H1 (cell line): ENCODE data around the gene CHN2. TPM values are rescaled to one million over a fixed set of nuclear protein-coding genes. Genes with fewer than 3 reads are reported as not detected.

Experiments
- CTCF ChIA-PET: fragments of 300-600 bp; sonication (Branson Sonifier 250); formaldehyde crosslinking; loops from one replicate; lab custom pipeline; 2021; ENCODE audit not compliant: partially characterized antibody; lab: Charles Lee
- POLR2A ChIA-PET: fragments of 300-600 bp; sonication (Branson Sonifier 250); formaldehyde crosslinking; loops from one replicate; lab custom pipeline; 2021; ENCODE audit warnings: inconsistent platforms; ENCODE audit not compliant: partially characterized antibody; lab: Charles Lee
- DNase-seq, 2 experiments: peaks; one replicate each; pipeline versions ENCODE4 v3.0.0 to v3.0.0-alpha.2; 2010 to 2022; ENCODE audit warnings: low spot score in 2 of 2, low read depth in 1 of 2, mixed read lengths in 1 of 2
- FAIRE-seq: peaks from 2 replicates; lab custom pipeline; 2011; peaks lifted over from hg19 to GRCh38; lab: Jason Lieb, UNC
- H2AFZ ChIP-seq: 2 replicates; pipeline ENCODE4 v1.8.1; 2012; ENCODE audit warnings: low read length, inconsistent platforms
- H2AK5ac ChIP-seq: 2 replicates; pipeline ENCODE4 v1.6.1; 2013; ENCODE audit warnings: low read depth, low read length
- H2BK120ac ChIP-seq: replicated peaks from 2 replicates; pipeline ENCODE3; 2013; ENCODE audit warnings: low read depth, low read length, inconsistent platforms
- H2BK12ac ChIP-seq: 2 replicates; pipeline ENCODE4 v1.6.1; 2013; ENCODE audit warnings: low read depth, low read length
- H2BK15ac ChIP-seq: 2 replicates; pipeline ENCODE4 v1.6.1; 2013; ENCODE audit warnings: low read length
- H2BK20ac ChIP-seq: 2 replicates; pipeline ENCODE4 v1.6.1; 2013; ENCODE audit warnings: low read length
- H2BK5ac ChIP-seq: 2 replicates; pipeline ENCODE4 v1.6.1; 2013; ENCODE audit warnings: low read depth, low read length
- H3K14ac ChIP-seq: 2 replicates; pipeline ENCODE4 v1.6.1; 2013; ENCODE audit warnings: inconsistent platforms; ENCODE audit not compliant: insufficient read length
- H3K18ac ChIP-seq: 2 replicates; pipeline ENCODE4 v1.6.1; 2013; ENCODE audit warnings: low read length; ENCODE audit errors: extremely low read depth
- H3K23ac ChIP-seq: 2 replicates; pipeline ENCODE4 v1.6.1; 2013; ENCODE audit warnings: inconsistent platforms; ENCODE audit not compliant: insufficient read length
- H3K23me2 ChIP-seq: 2 replicates; pipeline ENCODE4 v1.6.1; 2013; ENCODE audit warnings: low read depth, low read length
- H3K27ac ChIP-seq: 2 replicates; pipeline ENCODE4 v1.6.1; 2011; ENCODE audit warnings: low read depth, low read length, inconsistent platforms
- H3K27me3 ChIP-seq, 4 experiments: replicated peaks in 1 of 4; 1 replicate in 1 of 4; 2 replicates in 3 of 4; pipeline versions ENCODE4 v1.6.1 to v1.8.1; 2011 to 2013; ENCODE audit warnings: low read length in 3 of 4, mild to moderate bottlenecking in 3 of 4, inconsistent platforms in 2 of 4, mixed read lengths in 2 of 4, moderate library complexity in 1 of 4; ENCODE audit not compliant: control insufficient read depth in 3 of 4, insufficient read depth in 3 of 4; ENCODE audit errors: extremely low read depth in 1 of 4
- H3K36me3 ChIP-seq, 4 experiments: 2 replicates each; pipeline versions ENCODE4 v1.6.1 to v1.8.1; 2011 to 2013; ENCODE audit warnings: mild to moderate bottlenecking in 4 of 4, low read length in 3 of 4, moderate library complexity in 2 of 4, control low read depth in 1 of 4, inconsistent platforms in 1 of 4; ENCODE audit not compliant: insufficient read depth in 4 of 4, control insufficient read depth in 2 of 4
- H3K4ac ChIP-seq: replicated peaks from 2 replicates; pipeline ENCODE3; 2013; ENCODE audit warnings: low read length, low read depth, mixed read lengths, inconsistent platforms; ENCODE audit not compliant: insufficient read length
- H3K4me1 ChIP-seq, 4 experiments: replicated peaks in 1 of 4; 1 replicate in 1 of 4; 2 replicates in 3 of 4; pipeline versions ENCODE4 v1.6.1 to v1.8.1; 2011 to 2013; ENCODE audit warnings: low read length in 3 of 4, inconsistent platforms in 2 of 4, mixed read lengths in 1 of 4; ENCODE audit not compliant: insufficient read depth in 4 of 4, control insufficient read depth in 3 of 4
- H3K4me2 ChIP-seq, 2 experiments: 2 replicates each; pipeline versions ENCODE4 v1.6.1 to v1.8.1; 2011 to 2013; ENCODE audit warnings: low read depth in 2 of 2, low read length in 2 of 2, control low read depth in 1 of 2, inconsistent platforms in 1 of 2, mild to moderate bottlenecking in 1 of 2; ENCODE audit not compliant: insufficient read depth in 1 of 2
- H3K4me3 ChIP-seq, 4 experiments: fragments of 200-600, 300-600 bp in 1 of 4; sonication (generic), shearing (Covaris generic), sonication (Bioruptor Twin) in 1 of 4; 2 replicates each; pipeline versions ENCODE4 v1.5.1 to v1.8.1; 2011 to 2016; ENCODE audit warnings: low read length in 4 of 4, low read depth in 3 of 4, control low read depth in 2 of 4, inconsistent platforms in 2 of 4, mild to moderate bottlenecking in 2 of 4, mixed read lengths in 1 of 4, moderate library complexity in 1 of 4; ENCODE audit not compliant: insufficient read depth in 2 of 4; ENCODE audit errors: extremely low read depth in 1 of 4
- H3K56ac ChIP-seq: replicated peaks from 2 replicates; pipeline ENCODE3; 2013; ENCODE audit warnings: low read depth, mild to moderate bottlenecking, mixed read lengths, low read length, inconsistent platforms; ENCODE audit not compliant: insufficient read length
- H3K79me1 ChIP-seq: 2 replicates; pipeline ENCODE4 v1.6.1; 2013; ENCODE audit warnings: low read depth, low read length, control low read depth
- H3K79me2 ChIP-seq, 2 experiments: 2 replicates each; pipeline versions ENCODE4 v1.6.1 to v1.8.1; 2012 to 2013; ENCODE audit warnings: low read length in 2 of 2, mild to moderate bottlenecking in 2 of 2, inconsistent platforms in 1 of 2; ENCODE audit not compliant: insufficient read depth in 2 of 2, control insufficient read depth in 1 of 2
- H3K9ac ChIP-seq, 4 experiments: replicated peaks in 1 of 4; 1 replicate in 1 of 4; 2 replicates in 3 of 4; pipeline versions ENCODE4 v1.6.1 to v1.8.1; 2011 to 2013; ENCODE audit warnings: low read depth in 3 of 4, low read length in 3 of 4, control low read depth in 2 of 4, mild to moderate bottlenecking in 2 of 4, moderate library complexity in 2 of 4, inconsistent platforms in 1 of 4; ENCODE audit errors: extremely low read depth in 1 of 4
- H3K9me3 ChIP-seq, 2 experiments: 2 replicates each; pipeline versions ENCODE4 v1.6.1 to v1.8.1; 2012 to 2013; ENCODE audit warnings: mild to moderate bottlenecking in 2 of 2, moderate library complexity in 2 of 2, control low read depth in 1 of 2, inconsistent platforms in 1 of 2, low read depth in 1 of 2, low read length in 1 of 2, mixed read lengths in 1 of 2; ENCODE audit not compliant: insufficient read depth in 2 of 2
- H4K20me1 ChIP-seq, 2 experiments: replicated peaks in 1 of 2; 2 replicates each; pipeline versions ENCODE3 to v1.8.1; 2011 to 2013; ENCODE audit warnings: inconsistent platforms in 2 of 2, low read length in 2 of 2, mild to moderate bottlenecking in 1 of 2; ENCODE audit not compliant: insufficient read depth in 2 of 2, control insufficient read depth in 1 of 2
- H4K5ac ChIP-seq: 2 replicates; pipeline ENCODE4 v1.6.1; 2013; ENCODE audit warnings: low read length, low read depth, mixed read lengths, inconsistent platforms; ENCODE audit not compliant: insufficient read length
- H4K8ac ChIP-seq: 2 replicates; pipeline ENCODE4 v1.8.0; 2013; ENCODE audit warnings: mild to moderate bottlenecking, moderate library complexity, low read length, inconsistent platforms; ENCODE audit not compliant: insufficient read depth; ENCODE audit errors: extremely low read depth
- H4K91ac ChIP-seq: replicated peaks from 2 replicates; pipeline ENCODE3; 2013; ENCODE audit warnings: low read length, mixed read lengths, inconsistent platforms; ENCODE audit not compliant: insufficient read length
- ATF3 ChIP-seq: IDR thresholded peaks from 2 replicates; pipeline ENCODE4 v1.6.1; 2011; ENCODE audit warnings: low read depth, mild to moderate bottlenecking, low read length; ENCODE audit not compliant: insufficient read depth
- CHD2 ChIP-seq: IDR thresholded peaks from 2 replicates; pipeline ENCODE4 v1.6.1; 2012; ENCODE audit warnings: low read length, improper control_type of control experiment
- HDAC2 ChIP-seq, 2 experiments: fragments of 300-600 bp in 1 of 2; sonication (generic) in 1 of 2; IDR thresholded peaks; 2 replicates each; pipeline ENCODE4 v1.6.1; 2011 to 2012; ENCODE audit warnings: low read depth in 2 of 2, low read length in 2 of 2, mild to moderate bottlenecking in 2 of 2, moderate library complexity in 2 of 2, borderline replicate concordance in 1 of 2, inconsistent platforms in 1 of 2
- JUND ChIP-seq: IDR thresholded peaks from 2 replicates; pipeline ENCODE4 v1.6.1; 2011; ENCODE audit warnings: mild to moderate bottlenecking, improper control_type of control experiment, low read length
- KDM1A ChIP-seq: fragments of 200-600, 300-600 bp; sonication (generic); IDR thresholded peaks from 2 replicates; pipeline ENCODE4 v1.7.1; 2016; ENCODE audit warnings: mild to moderate bottlenecking, low read length, borderline replicate concordance
- KDM5A ChIP-seq: fragments of 200-600 bp; IDR thresholded peaks from 2 replicates; pipeline ENCODE4 v1.7.1; 2012; ENCODE audit warnings: mild to moderate bottlenecking, low read length, inconsistent platforms, mixed read lengths
- RAD21 ChIP-seq, 2 experiments: IDR thresholded peaks in 1 of 2; conservative IDR thresholded peaks in 1 of 2; 2 replicates each; pipeline ENCODE4 v1.6.1; 2011; ENCODE audit warnings: low read depth in 2 of 2, low read length in 2 of 2, improper control_type of control experiment in 1 of 2, inconsistent platforms in 1 of 2, mild to moderate bottlenecking in 1 of 2, moderate library complexity in 1 of 2
- SP4 ChIP-seq: IDR thresholded peaks from 2 replicates; pipeline ENCODE4 v1.6.1; 2012; ENCODE audit warnings: low read length, inconsistent platforms
- SUZ12 ChIP-seq: fragments of 200-600 bp; sonication (generic); IDR thresholded peaks from 2 replicates; pipeline ENCODE4 v1.6.1; 2012; ENCODE audit warnings: mild to moderate bottlenecking, inconsistent platforms, low read length, moderate library complexity, mixed read lengths
- TBP ChIP-seq: IDR thresholded peaks from 2 replicates; pipeline ENCODE4 v1.6.1; 2011; ENCODE audit warnings: low read depth, low read length, improper control_type of control experiment
- WGBS, 2 experiments: shearing (Covaris generic) in 1 of 2; methylation state at CpG; one replicate each; pipeline versions ENCODE4 v1.1.6 to v1.1.7; 2013 to 2015; ENCODE audit warnings: low lambda C conversion rate in 2 of 2, mixed read lengths in 2 of 2, inconsistent platforms in 1 of 2, low coverage in 1 of 2, missing lambda C conversion rate in 1 of 2; ENCODE audit not compliant: insufficient replicate concordance in 2 of 2, insufficient coverage in 1 of 2, insufficient read length in 1 of 2; ENCODE audit errors: extremely low coverage in 1 of 2, missing lambda C conversion rate in 1 of 2; 5-methylcytosine and 5-hydroxymethylcytosine counted together
- polyA plus RNA-seq, 7 experiments: library from polyadenylated mRNA; depleted of rRNA in 3 of 7; stranded (reverse) in 5 of 7; unstranded in 2 of 7; fragments of >200 nt in 5 of 7; fragments of 200-250 nt in 2 of 7; gene quantifications; 1 replicate in 5 of 7; 2 replicates in 1 of 7; 4 replicates in 1 of 7; pipeline versions ENCODE4 v1.2.1 to v1.2.3, GENCODE V29; 2011 to 2013; ENCODE audit warnings: missing spikeins in 2 of 7, mixed read lengths in 2 of 7
- total RNA-seq: library from RNA; stranded (reverse); fragmentation: NEBNext Ultra II Directional; extraction: Animal tissue kit (Norgen Biotek cat#: 25700); gene quantifications from 2 replicates; pipeline ENCODE4 v1.2.1, GENCODE V29; 2021

The CHN2 gene
- total and polyA plus RNA-seq, 2 of the 8 experiments (the other 6 are each of a cell fraction or from before 2014, with no cell fraction given), result 2.9 to 4.8 TPM

DNA sequence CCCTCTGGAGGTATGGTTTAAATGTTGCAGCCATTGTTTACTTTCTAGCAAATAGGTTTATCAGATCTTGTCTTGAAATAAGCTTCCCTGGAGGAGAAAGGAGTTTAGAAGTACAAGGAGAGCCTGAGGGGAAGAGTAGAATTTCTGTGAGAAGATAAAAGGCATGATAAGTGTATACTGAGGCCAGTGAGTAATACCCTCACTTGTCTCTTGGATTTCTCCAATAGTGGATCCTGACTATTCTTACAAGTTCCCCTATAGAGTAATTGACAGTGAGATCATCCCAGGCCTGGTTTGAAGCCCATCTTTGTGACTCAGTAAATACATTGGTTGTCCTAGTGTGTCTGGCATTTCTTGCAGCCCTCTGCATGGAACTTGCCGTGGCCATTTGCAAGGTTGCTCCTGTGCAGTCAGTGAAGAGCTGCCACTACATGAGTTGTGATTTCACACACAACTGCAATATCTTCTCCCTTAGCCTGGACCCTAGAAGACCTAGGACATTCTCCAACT is 41.6 kb downstream of the CHN2 start:
- H2BK12ac ChIP-seq, result no peak overlapping the region
- no peaks in the 10 kb centered on the region for H3K27me3 ChIP-seq
- DNase-seq, result no peak
- no peaks in the 10 kb centered on the region for H3K79me2 ChIP-seq
- no peak overlapping the region for H3K14ac ChIP-seq
- H3K4me3 ChIP-seq, result no peak overlapping the region
- H4K5ac ChIP-seq, result no peak overlapping the region
- no peak overlapping the region for H4K91ac ChIP-seq
- H3K23ac ChIP-seq, result no peak overlapping the region
- no peak overlapping the region for H3K18ac ChIP-seq
- CTCF ChIA-PET, result interaction anchor here (1.0 to 5.2 kb wide), 2 partner anchors 12 to 110 kb away, joined by 4 to 29 read pairs; no protein-coding TSS in a partner anchor
- no peak overlapping the region for H2BK120ac ChIP-seq
- no peak overlapping the region for H2AFZ ChIP-seq
- TF ChIP-seq KDM5A (no peak), JUND (no peak), SUZ12 (no peak), RAD21 (IDR thresholded peaks at IDR 0.05 in 1 of 2, conservative IDR thresholded peaks at IDR 0.05 in 1 of 2; ENCODE audit: low read depth in 2 of 2, low read length in 2 of 2) (no peak), HDAC2 (IDR thresholded peaks at IDR 0.05; ENCODE audit: borderline replicate concordance in 1 of 2, low read depth in 2 of 2, low read length in 2 of 2) (no peak), SP4 (no peak), TBP (no peak), CHD2 (no peak), ATF3 (no peak), KDM1A (no peak)
- H4K8ac ChIP-seq, result no peak overlapping the region
- H3K4me1 ChIP-seq, result no peaks in the 10 kb centered on the region; a peak in 1 of 7 replicates
- no peak for FAIRE-seq
- POLR2A ChIA-PET, result interaction anchor here (0.8 to 1.0 kb wide), 2 partner anchors 11 to 13 kb away, joined by 3 read pairs; no protein-coding TSS in a partner anchor
- 88% methylated on average over 1 of the region's 1 CpG; no CpG with 5 or more reads in 1 of the 2 experiments for WGBS, 2 experiments
- H3K4me2 ChIP-seq, result no peak overlapping the region
- H3K4ac ChIP-seq, result no peak overlapping the region
- no peaks in the 10 kb centered on the region for H3K23me2 ChIP-seq
- H3K27ac ChIP-seq, result no peak overlapping the region
- H3K56ac ChIP-seq, result no peak overlapping the region
- H2BK15ac ChIP-seq, result no peak overlapping the region
- no peak overlapping the region for H2BK5ac ChIP-seq
- H2AK5ac ChIP-seq, result no peak overlapping the region
- no peaks in the 10 kb centered on the region for H4K20me1 ChIP-seq
- H3K36me3 ChIP-seq, result no peaks in the 10 kb centered on the region
- no peak overlapping the region for H3K9ac ChIP-seq
- H3K9me3 ChIP-seq, result no peaks in the 10 kb centered on the region
- no peaks in the 10 kb centered on the region for H3K79me1 ChIP-seq
- no peak overlapping the region for H2BK20ac ChIP-seq
